GM18867 (cell line): ENCODE results near the gene MAPRE3.

Source experiments
- ATAC-seq: cut with Tn5 transposase; IDR thresholded peaks from one replicate; pipeline ENCODE4 v1.9.1; 2021; ENCODE audit warnings: mild to moderate bottlenecking, moderate library complexity; ENCODE audit not compliant: unreplicated experiment

Gene MAPRE3

GRCh38 chr2:27038631-27039339 lies 68.3 kb downstream of the MAPRE3 start:
- no peak for ATAC-seq

GRCh38 chr2:27039426-27039825 lies 69.0 kb downstream of the MAPRE3 start:
- ATAC-seq = no peak

- no peak for ATAC-seq
These were observed 69.4 kb downstream of the MAPRE3 start for GRCh38 chr2:27039871-27040270.

GRCh38 chr2:27040282-27040681 lies 69.8 kb downstream of the MAPRE3 start:
- ATAC-seq = no peak

GRCh38 chr2:27041752-27042151 lies 71.3 kb downstream of the MAPRE3 start:
- no peak for ATAC-seq

- ATAC-seq = no peak
These were observed 71.8 kb downstream of the MAPRE3 start for GRCh38 chr2:27042159-27042661.

- ATAC-seq = no peak
These were observed 72.7 kb downstream of the MAPRE3 start for GRCh38 chr2:27042985-27043634.

GRCh38 chr2:27049422-27050280 lies 79.2 kb downstream of the MAPRE3 start:
- ATAC-seq = peak; percentile 18

- peak; percentile 44 for ATAC-seq
These were observed 80.0 kb downstream of the MAPRE3 start for GRCh38 chr2:27050281-27050995.

- peak; percentile 72 for ATAC-seq
These were observed 80.8 kb downstream of the MAPRE3 start, which contains the start of gene AGBL5 for GRCh38 chr2:27050996-27051901. Gene AGBL5, plus strand, starts transcription at chr2:27051668. Its CDS starts 1,291 bp downstream, at chr2:27052959.

- no peak for ATAC-seq
These were observed 81.6 kb downstream of the MAPRE3 start for GRCh38 chr2:27051902-27052645.

GRCh38 chr2:27053321-27053720 lies 82.9 kb downstream of the MAPRE3 start:
- ATAC-seq = no peak

GRCh38 chr2:27053776-27054175 lies 83.3 kb downstream of the MAPRE3 start:
- no peak for ATAC-seq

GRCh38 chr2:27054721-27055120 lies 84.3 kb downstream of the MAPRE3 start:
- no peak for ATAC-seq

- ATAC-seq = no peak
These were observed 86.7 kb downstream of the MAPRE3 start for GRCh38 chr2:27057184-27057583.

GRCh38 chr2:27058210-27058609 lies 87.8 kb downstream of the MAPRE3 start:
- ATAC-seq = no peak

- no peak for ATAC-seq
These were observed 88.8 kb downstream of the MAPRE3 start for GRCh38 chr2:27059141-27059820.

GRCh38 chr2:27060323-27060722 lies 89.9 kb downstream of the MAPRE3 start:
- ATAC-seq = no peak
